Coronary artery (tissue), 2 donors: ENCODE measurements around the gene CCK.
A peak's percentile ranks its signal among the peaks of the same experiment; 100 is the strongest.

Experiments used
- DNase-seq: peaks from one replicate; pipeline ENCODE4 v3.0.0-alpha.2; 2017; ENCODE audit warnings: low spot score
- H3K27ac ChIP-seq, 2 donors: fragments of 200-600 bp; sonication (generic); one replicate each; pipeline ENCODE4 v1.5.1; 2016 to 2019
- H3K4me3 ChIP-seq: fragments of 200-600 bp; sonication (generic); 2 replicates; pipeline ENCODE4 v1.5.1; 2016; ENCODE audit warnings: mild to moderate bottlenecking, moderate library complexity
- TF ChIP-seq, protein P1 (sequence below): fragments of 200-600 bp; sonication (generic); IDR thresholded peaks from one replicate; pipeline ENCODE4 v1.5.1; 2019; ENCODE audit warnings: antibody characterized with exemption

Gene CCK

GRCh38 chr3:42269647-42270046 lies 3.7 kb upstream of the CCK start:
- TF ChIP-seq, protein P1, sequence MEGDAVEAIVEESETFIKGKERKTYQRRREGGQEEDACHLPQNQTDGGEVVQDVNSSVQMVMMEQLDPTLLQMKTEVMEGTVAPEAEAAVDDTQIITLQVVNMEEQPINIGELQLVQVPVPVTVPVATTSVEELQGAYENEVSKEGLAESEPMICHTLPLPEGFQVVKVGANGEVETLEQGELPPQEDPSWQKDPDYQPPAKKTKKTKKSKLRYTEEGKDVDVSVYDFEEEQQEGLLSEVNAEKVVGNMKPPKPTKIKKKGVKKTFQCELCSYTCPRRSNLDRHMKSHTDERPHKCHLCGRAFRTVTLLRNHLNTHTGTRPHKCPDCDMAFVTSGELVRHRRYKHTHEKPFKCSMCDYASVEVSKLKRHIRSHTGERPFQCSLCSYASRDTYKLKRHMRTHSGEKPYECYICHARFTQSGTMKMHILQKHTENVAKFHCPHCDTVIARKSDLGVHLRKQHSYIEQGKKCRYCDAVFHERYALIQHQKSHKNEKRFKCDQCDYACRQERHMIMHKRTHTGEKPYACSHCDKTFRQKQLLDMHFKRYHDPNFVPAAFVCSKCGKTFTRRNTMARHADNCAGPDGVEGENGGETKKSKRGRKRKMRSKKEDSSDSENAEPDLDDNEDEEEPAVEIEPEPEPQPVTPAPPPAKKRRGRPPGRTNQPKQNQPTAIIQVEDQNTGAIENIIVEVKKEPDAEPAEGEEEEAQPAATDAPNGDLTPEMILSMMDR, result no peak
- no peak overlapping the region for H3K4me3 ChIP-seq
- no peak overlapping the region for H3K27ac ChIP-seq
- peak; percentile 33 for DNase-seq

DNA sequence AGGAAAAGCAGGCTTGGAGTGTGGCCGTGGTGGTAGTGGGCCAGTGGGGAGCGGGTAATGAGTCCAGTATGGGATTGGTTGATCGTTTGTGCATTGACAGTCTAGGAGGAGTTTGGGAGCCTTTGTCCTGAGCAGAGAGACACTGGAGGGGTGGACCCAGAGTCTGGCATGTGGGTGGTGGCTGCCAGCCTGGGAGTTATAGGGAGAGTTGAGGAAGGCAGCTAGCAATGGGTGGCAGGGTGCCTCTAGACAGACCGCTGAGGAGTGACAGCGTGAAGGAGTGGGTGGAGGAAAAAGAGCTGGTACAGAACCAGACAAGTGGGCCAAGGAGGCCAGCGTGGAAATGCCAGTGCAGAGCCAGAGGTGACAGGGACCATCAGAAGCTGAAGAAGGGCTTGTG lies 1.9 kb upstream of the CCK start:
- H3K27ac ChIP-seq, result no peak overlapping the region
- H3K4me3 ChIP-seq, result no peak overlapping the region
- TF ChIP-seq, protein P1, result no peak
- peak; percentile 41 for DNase-seq

DNA sequence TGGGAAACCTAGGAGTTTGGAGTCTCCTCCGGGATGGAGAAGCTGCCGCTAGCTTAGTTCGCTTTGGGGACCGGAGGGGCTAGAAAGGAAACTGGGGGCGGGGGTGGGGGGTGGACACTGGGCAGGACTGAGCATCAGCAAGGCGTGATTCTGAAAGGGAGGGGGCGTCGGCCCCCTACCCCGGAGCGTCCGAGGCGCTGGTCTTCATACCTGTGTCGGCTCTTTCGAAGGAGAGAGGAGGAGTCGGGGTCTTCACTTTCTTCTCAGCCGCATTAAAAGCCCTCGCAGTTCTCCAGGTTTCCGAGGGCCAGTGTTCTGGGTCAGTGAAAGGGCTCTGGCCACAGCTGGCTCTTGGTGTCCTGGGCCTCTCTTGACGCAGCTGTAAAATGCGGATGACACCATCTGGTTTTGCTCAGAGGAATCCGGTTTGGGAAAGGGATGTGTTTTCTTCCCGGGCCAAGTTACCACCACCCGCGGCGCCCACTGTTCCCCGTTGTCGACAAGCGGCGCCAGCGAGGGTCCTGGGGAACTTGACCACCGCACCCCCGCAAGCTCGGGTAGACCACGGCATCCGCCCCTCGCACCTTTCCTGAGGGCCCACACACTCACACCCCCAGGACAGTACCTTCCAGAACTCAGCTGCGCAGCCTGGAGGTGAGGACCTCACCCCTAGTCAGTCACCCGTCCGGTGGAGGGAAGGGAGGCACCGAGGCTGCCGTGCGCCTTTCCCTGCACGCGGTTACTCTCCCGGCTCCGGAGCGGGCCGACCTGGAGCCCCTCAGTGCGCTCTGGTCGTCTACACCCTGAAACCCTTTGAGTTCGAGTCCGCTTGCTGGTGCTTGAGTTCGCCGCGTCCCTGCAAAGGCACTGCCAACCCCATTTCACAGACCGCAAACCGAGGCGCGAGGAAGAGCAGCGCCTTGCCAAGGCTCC lies 660 bp downstream of the CCK start:
- Histone ChIP-seq H3K27ac (no peak overlapping the region), H3K4me3 (peak overlapping the region; percentile 46)
- DNase-seq, result peak; percentile 68
- TF ChIP-seq, protein P1, result no peak

GRCh38 chr3:42264399-42265058 lies 1.5 kb downstream of the CCK start:
- DNase-seq, result peak; percentile 63
- Histone ChIP-seq H3K4me3 (peak overlapping the region; percentile 46), H3K27ac (no peak overlapping the region)
- TF ChIP-seq, protein P1, result no peak

GRCh38 chr3:42263354-42264346 lies 2.3 kb downstream of the CCK start:
- TF ChIP-seq, protein P1, result no peak
- Histone ChIP-seq H3K4me3 (peak overlapping the region; percentile 53), H3K27ac (no peak overlapping the region)
- peak; percentile 54 for DNase-seq

- no peak for DNase-seq
- TF ChIP-seq, protein P1, result no peak
- Histone ChIP-seq H3K4me3 (no peak overlapping the region), H3K27ac (no peak overlapping the region)
Measured at GRCh38 chr3:42262525-42262924, 3.5 kb downstream of the CCK start.
